Left cardiac atrium (tissue), 4 donors: Measurements from ENCODE around the gene RCAN1. TPM values are rescaled to one million over a fixed set of nuclear protein-coding genes. Genes with fewer than 3 reads are reported as not detected.

Experiments
- ATAC-seq, 2 donors: fragments of 200-7000 bp; cut with Tn5 transposase; one replicate each; pipeline ENCODE4 v1.9.1; 2020; ENCODE audit warnings: mild to moderate bottlenecking in 2 of 2, moderate library complexity in 2 of 2
- DNase-seq: peaks from one replicate; pipeline ENCODE4 v3.0.0-alpha.2; 2020
- intact Hi-C, 2 donors: fragments of 100-400 bp; cut with DNase I; formaldehyde crosslinking; loops; one replicate each; pipeline versions ENCODE4 v1.14.1 to v1.15.1; 2022 to 2023
- total RNA-seq, 2 donors: library from RNA; stranded (reverse); fragmentation: NEBNext Ultra II Directional; extraction: Animal tissue kit (Norgen Biotek cat#: 25700); gene quantifications; one replicate each; pipeline ENCODE4 v1.2.1, GENCODE V29; 2021
- donor health status: DM: no; HTN: yes; CAD: no.
- donor health status: DM: no; HTN: yes; CAD: no; lungs with severe emphysema.
- donor health status: DM: yes; HTN: yes; CAD: no.
- donor health status: Dilated cardiomyopathy.

Gene RCAN1
- total RNA-seq, 2 donors from 2014 or later, result 34.8 to 35.3 TPM

DNA sequence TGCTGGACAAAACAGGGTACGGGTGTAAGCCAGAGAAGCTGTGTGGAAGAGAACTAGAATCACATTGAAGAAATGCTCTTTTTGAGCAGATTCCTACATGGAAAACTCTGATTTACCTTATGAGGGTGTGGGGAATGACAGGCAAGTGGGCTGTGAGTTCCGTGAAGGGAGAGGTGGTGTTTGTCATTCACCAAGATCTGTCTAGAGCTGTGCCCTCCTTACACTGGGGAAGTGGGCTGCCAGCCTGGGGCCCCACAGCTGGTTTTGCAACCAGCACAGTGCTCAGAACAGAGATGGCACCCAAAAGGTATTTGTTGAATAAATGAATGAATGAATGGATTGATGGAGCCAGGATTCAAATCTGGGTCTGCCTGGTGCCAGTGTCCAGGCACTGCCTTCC lies 10.4 kb downstream of the RCAN1 start:
- intact Hi-C loops, result no loop called here
- ATAC-seq, result no peak
- DNase-seq, result no peak

DNA sequence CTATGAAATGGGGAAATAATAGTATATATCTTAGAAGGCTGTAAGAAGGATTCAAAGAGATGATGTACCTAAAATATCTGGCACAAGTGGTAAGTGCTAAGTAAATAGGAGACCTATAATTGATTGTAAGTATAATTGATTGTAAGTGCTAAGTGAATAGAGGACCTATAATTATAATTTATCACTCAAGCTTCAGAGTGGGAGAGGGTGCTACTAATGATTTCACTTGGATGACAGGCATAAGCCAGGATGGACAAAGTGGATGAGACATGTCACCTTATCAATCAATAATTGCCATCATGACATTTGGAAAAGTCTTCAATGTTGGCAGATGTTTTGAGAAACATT lies 11.2 kb downstream of the RCAN1 start:
- intact Hi-C loops, result loop anchor here in 1 of 2 donors (1.0 kb wide), 1 partner anchor 93 kb away; no protein-coding TSS in a partner anchor
- DNase-seq (no peak), ATAC-seq (no peak)

DNA sequence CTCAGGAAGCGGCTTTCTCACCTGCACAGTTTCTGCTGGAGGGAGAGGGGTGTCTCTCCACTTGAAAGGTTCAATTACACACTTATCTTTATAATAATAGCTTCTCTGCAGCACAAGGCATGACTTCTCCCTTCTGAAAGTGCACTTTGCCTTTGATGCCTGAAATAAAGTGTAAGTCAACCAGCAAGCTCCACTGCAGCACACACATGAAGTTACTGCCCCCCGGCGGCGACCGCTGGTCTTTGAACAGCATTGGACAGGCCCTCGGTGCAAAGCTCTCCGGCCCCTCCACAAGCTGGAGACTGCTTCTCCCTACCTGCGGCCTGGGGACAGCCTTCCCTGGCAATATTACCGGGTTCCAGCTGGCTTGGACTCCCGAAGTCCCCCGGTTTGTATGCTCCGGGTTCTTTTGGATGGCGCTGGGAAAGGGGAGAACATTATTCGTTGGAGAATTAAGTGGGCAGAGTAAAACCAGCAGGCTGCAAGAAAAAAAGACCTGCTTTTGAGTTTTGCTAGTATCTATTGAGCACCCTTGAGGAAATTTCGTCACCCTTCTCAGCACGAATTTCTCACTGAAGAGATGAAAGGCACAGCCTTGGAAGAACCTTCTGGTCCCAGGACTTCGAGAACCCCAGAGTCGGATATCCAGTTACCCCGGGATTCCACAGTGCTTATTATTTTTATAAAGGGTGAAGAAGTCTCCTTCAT lies 11.8 kb downstream of the RCAN1 start:
- intact Hi-C loops, result loop anchor here in 1 of 2 donors (1.0 kb wide), 1 partner anchor 93 kb away; no protein-coding TSS in a partner anchor
- ATAC-seq, result peak; percentile 96 to 98
- DNase-seq, result peak; percentile 85

DNA sequence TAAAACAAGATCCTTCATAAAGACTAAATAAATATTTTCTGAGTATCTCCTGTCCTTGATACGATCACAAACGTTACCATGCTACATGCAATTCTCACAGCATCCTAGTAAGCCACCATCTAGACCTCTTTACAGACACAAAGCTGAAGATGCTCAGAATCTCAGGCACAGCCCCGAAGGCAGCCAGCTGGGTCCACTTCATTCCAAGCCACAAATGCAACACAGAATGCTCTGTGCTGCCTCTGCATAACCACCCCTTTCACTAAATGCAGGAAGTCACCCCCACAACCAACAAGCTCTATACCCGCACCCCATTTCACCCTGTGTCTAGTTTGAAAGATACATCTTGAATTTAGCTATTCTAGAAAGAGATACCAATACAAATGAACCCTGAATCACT lies 12.9 kb downstream of the RCAN1 start:
- intact Hi-C loops, result no loop called here
- ATAC-seq (no peak), DNase-seq (no peak)

DNA sequence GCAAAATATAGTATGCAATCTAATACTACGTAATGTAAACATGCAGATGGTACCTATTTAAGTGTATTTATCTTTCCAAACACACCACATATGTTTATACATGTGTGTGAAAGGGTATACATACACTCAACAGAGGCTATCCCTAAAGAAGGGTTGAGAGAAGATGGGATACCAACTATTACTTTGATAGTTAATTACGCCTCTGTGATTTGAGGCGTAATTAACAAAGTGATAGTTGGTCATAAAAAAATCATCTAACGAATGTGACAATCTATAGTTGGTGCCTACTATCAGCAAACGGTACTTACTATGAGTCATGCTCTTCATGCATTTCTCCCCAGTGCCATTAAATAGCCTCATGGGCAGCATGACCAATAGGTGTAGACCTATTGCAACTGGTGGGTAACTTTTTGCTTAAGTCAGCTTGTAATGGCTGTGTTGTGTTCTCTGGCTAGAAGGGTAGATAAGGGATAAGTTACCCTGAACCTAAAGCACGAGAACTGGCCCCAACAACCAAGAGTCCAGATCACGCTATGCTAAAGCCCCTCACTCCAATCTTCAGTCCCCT lies 15.3 kb downstream of the RCAN1 start:
- ATAC-seq (no peak), DNase-seq (no peak)
- intact Hi-C loops, result loop anchor here in 1 of 2 donors (5.0 kb wide), 1 partner anchor 77 kb away; no protein-coding TSS in a partner anchor

DNA sequence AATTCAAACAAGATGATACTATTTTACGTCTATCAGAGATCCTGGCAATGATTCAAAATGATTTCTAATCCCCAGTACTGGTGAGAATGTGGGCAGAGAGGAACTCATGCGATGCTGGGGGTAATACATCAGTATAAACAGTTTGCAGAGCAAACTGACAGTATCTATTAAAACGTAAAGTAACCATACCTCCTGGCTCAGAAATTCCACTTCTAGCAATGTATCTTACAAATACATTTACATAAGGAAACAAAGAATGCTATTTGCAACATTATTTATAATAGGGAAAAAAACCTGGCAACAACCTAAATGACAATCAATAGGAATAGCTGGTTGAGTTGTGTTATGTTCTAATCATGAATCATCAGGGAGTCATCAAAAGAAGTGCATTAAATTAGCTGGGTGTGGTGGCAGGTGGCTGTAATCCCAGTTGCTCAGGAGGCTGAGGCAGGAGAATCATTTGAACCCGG lies 15.9 kb downstream of the RCAN1 start:
- ATAC-seq (no peak), DNase-seq (no peak)
- intact Hi-C loops, result loop anchor here in 1 of 2 donors (5.0 kb wide), 1 partner anchor 77 kb away; no protein-coding TSS in a partner anchor

DNA sequence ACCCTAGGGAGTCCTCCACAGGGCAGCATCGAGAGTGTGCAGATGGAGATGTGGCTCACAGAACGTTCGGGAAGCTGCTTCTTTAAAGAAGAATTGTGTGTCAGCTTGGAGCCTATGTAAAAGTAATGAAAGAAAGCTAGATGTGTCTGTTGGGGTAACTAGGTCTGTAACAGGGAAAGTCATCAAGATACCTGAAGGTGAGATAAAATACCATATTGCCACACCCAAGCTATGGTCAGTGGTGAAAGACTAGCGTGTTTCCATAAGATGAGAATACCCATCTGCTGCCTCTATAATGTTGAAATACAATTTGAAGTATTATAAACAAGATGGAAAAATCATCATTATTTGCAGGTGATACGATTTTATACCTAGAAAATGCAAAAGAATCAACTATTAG lies 17.5 kb downstream of the RCAN1 start:
- DNase-seq, result no peak
- intact Hi-C loops, result loop anchor here in 1 of 2 donors (5.0 kb wide), 1 partner anchor 75 kb away; no protein-coding TSS in a partner anchor
- ATAC-seq, result no peak

DNA sequence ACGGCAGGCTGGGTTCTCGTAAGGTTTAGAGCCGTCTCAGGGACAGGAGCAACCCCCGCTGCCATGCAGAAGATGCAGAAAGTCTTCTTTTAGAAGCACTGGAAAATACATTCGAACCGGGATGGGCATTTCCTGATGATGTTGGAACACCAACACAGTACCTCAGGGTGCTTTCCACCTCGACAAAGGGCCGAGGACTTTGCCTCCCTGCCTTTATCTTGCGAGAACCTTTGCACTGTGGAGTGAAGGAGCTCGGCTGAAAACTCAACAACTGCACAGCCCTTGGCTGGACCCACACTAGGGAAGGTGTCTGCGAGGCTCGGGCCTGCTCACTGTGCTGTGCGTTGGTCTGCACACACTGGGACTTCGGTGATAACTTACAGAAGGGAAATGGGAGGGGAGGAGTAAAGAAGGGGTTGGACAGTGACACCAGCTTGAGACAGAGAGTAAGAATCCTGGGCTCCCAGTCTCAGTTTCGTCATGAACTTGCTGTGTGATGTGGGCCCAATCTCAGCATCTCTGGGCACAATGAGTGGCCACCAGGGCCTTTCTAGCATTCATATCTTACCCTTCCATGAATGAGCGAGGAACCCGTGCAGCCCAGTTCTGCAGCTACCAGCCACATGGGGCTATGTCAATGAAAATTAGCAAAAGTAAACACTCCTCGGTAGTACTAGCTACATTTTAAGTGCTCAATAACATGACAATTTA lies 18.2 kb downstream of the RCAN1 start:
- intact Hi-C loops, result loop anchor here in 1 of 2 donors (5.0 kb wide), 1 partner anchor 74 kb away; no protein-coding TSS in a partner anchor
- DNase-seq (no peak), ATAC-seq (no peak)

DNA sequence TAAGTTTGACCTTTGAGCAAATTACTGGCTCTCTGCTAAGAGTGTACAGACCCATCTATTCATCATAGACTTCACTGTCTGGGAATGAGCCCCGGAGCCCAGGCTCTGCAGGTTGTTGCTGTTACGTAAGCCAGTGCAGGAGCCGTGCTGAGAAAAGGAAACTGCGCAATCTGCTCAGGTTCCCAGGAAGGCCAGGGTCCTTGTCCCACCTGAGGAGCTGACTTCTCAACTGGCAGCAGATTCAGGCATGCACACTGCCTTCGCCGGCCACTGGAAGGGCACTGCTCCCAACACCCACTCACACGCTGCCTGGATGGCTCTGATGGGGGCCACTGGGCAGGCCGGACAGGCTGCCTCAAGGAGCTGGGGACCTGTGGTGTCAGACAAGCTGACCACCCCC lies 19.5 kb downstream of the RCAN1 start:
- ATAC-seq (no peak), DNase-seq (no peak)
- intact Hi-C loops, result loop anchor here in 1 of 2 donors (5.0 kb wide), 1 partner anchor 73 kb away; no protein-coding TSS in a partner anchor

DNA sequence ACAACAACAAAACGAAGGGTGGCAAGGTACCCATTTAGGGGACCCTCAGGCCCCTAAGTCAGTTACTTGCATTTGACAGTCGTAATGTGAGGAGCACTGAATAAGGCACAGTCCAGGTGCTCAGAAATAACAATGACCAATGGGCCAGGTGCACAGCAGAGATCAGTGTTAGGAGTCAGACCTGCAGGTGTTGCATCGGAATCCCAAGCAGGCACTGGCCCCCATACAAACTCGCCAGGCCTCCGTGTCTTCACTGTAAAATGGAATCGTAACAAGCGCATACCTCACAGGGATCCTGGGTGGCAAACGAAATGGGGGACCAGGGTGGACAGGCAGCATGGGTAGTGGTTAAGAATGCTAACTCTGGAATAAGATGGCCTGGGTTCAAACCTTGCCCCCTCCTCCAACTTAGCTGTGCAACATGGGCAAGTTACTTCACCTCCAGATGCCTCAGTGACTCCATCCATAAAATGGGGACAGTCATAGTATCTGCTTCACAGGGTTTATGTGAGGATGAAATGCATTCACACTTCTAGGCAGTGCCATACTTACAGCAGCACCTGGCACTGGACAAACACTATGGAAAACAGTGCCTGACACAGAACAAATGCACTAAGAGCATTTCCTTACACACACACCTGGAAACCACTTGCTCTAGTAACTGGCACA lies 20.2 kb downstream of the RCAN1 start:
- intact Hi-C loops, result loop anchor here in 1 of 2 donors (5.0 kb wide), 1 partner anchor 72 kb away; no protein-coding TSS in a partner anchor
- no peak for ATAC-seq

DNA sequence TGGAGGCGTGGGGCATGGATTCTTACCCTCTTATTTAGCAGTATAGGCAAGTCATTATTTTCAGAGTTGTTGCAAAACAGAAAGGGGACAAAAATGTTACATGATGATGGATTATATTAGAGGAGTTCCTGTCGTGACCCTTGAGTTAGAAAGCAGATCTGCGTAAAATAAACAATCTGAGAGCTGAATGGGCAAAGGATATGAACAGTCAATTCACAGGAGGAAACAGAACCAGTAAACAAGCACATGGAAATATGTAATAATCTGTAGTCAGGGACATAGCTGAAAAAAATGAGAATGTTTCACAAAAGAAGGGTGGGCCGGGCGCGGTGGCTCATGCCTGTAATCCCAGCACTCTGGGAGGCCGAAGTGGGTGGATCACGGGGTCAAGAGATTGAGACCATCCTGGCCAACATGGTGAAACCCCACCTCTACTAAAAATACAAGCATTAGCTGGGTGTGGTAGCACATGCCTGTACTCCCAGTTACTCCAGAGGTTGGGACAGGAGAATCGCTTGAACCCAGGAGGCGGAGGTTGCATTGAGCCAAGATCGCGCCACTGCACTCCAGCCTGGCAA lies 20.9 kb downstream of the RCAN1 start:
- DNase-seq (no peak), ATAC-seq (no peak)
- intact Hi-C loops, result no loop called here

More for the DNA sequence above, 20.2 kb downstream of the RCAN1 start:
- no peak for DNase-seq

DNA sequence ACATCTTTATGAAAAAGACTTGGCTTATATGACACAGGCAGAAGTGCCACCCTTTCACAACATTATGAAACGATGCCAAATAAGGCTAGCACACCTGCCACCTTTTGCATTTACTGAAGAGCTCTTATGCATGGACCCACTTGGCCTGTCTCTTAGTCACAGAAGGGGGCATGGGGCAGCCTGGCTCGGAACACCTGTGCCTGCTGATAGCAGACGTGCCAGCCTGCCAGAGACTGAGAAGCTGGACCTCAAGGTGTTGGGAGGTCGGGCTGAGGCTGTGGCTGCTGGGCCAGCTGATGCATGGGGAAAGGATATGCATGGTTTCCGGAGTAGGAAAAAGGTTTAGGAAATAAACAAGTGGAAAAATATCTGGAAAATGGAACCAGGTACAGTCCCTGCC lies 21.5 kb downstream of the RCAN1 start:
- intact Hi-C loops, result no loop called here
- no peak for ATAC-seq

DNA sequence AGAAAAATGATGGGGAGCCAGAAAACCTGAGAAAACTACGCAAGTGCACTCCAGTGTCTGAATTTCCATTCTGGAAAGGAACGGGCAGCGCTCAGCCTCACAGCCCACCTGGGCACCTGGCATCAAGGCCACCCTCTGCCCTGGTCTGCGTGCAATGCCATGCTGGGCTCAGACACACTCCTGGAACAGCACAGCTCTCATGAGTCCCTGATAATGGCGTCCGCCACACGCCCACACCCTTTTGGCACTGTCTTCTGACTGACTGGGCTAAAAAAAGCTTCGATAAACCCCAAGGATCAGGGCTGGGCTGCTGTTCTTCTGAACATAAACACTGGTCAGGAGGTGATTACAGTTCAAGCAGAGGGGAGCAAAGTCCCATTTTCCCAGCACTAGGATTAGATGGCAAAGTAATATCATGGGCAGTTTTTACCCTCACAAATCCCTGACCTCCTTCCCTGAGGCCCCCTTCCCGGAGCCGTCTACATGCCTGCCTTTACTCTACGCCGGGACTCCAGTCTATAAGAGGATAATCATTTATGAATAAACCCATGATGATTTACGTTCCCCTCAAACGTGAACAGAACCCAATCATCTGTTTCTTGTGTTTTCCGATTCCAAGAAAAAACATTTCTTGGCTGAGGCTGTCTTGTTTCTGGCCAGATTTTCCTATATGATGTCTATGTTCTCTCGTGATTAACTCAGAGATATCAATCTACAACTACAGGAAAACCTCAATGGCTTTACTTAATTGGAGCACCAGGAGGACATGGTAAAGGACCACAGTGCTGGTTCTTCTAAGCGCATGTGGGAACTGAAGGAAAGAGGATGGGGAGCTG lies 22.6 kb downstream of the RCAN1 start:
- DNase-seq, result peak; percentile 79
- intact Hi-C loops, result no loop called here

More for the DNA sequence above, 21.5 kb downstream of the RCAN1 start:
- no peak for DNase-seq

DNA sequence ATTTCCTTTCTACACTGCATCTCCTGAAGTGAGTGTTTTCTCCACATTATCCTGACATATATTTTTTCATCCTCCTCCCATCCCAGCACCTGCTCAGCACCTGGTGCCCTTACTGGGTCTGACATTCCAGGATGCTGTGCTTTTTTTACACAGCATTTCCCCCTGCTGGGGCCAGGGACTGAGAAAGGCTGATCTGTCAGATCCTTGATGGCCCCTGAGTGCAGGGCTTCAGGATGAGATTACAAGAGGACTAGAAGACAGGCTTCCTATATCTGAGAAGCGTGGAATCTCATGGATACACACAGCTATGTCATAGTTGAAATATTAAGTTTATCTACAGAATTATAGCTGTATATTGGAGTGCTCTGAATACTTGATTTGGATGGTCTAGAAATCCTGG lies 24.4 kb downstream of the RCAN1 start:
- DNase-seq (no peak), ATAC-seq (no peak)
- intact Hi-C loops, result no loop called here

More for the DNA sequence above, 22.6 kb downstream of the RCAN1 start:
- ATAC-seq, result peak; percentile 88 to 93

DNA sequence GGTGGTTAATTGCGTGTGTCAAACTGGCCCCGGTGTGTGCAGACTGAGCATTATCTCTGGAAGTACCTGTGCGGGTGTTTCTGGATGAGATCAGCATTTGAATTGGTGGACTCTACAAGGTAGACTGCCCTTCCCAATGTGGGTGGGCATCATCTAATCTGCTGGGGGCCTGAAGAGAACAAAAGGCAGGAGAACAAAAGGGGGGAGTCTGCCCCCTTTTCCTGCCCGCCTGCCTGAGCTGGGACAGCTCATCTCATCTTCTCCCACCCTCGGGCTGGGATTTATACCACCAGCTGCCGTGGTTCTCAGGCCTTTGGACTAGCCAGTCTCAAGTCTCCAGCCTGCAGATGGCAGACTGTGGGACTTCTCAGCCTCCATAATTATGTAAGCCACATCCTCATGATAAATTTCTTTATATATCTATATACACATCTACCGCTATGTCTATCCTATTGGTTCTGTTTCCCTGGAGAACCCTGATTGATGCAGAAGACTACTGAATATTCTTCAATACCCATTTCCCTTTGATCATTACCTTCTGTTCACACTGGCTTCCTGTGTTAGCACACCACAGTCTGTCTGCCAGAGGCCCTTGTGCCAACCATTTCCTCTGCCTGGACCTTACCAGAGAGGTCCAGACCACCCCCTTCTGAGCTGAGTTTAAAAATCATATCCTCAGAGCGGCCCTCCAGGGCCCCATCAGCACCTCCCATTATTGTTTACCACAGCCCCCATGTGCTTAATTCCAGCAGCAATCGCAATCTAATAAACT lies 25.2 kb downstream of the RCAN1 start:
- ATAC-seq, result no peak
- intact Hi-C loops, result no loop called here
- no peak for DNase-seq

DNA sequence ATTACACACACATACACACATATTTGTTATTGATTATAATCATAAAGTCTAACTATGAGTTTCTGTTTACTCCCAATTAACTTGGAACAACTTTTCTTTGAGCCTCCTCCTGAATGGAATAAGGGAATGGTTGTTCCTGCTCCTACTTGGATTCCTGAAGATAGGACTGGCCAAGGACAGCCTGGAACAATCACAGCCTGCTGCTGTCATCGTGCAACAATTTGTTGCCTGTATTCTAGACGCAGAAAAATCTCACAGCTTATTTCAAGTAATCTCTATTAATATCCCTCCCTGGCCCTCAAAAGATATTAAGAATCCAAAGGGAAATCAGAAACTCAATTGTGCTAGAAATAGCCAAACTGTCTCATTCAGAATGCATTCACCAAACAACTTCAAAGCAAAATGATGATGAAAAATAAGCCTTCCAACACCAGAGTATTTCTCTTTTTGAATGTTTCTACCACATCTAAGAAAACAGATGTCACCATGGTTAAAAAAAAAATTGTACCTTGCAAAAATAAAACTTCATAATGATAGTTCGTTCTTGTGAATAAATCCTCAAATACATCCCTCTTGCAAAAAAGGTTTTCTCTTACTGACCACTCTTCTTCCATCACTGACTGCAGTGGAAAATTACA lies 30.9 kb downstream of the RCAN1 start:
- ATAC-seq, result peak; percentile 49 to 70
- intact Hi-C loops, result no loop called here
- DNase-seq, result no peak
